T-helper 1 cell treated with Interleukin-12 subunit alpha and Interleukin-12 subunit beta and Interleukin-4 antibody, amounts not matched to agents 30 ng/mL and 1 ng/mL, for 36 hours (primary cell): ENCODE results near the gene TMEM132E. TPM values are rescaled to one million over a fixed set of nuclear protein-coding genes. Genes with fewer than 3 reads are reported as not detected.

ENCODE experiments used
- intact Hi-C: fragments of 100-400 bp; cut with micrococcal nuclease; formaldehyde crosslinking; loops from one replicate; pipeline ENCODE4 v1.15.1; 2024
- total RNA-seq: library from RNA; stranded (reverse); gene quantifications from 2 replicates; pipeline ENCODE4 v1.2.3, GENCODE V29; 2022

Gene TMEM132E
- total RNA-seq, 1 donor from 2014 or later: 0.07 TPM

DNA sequence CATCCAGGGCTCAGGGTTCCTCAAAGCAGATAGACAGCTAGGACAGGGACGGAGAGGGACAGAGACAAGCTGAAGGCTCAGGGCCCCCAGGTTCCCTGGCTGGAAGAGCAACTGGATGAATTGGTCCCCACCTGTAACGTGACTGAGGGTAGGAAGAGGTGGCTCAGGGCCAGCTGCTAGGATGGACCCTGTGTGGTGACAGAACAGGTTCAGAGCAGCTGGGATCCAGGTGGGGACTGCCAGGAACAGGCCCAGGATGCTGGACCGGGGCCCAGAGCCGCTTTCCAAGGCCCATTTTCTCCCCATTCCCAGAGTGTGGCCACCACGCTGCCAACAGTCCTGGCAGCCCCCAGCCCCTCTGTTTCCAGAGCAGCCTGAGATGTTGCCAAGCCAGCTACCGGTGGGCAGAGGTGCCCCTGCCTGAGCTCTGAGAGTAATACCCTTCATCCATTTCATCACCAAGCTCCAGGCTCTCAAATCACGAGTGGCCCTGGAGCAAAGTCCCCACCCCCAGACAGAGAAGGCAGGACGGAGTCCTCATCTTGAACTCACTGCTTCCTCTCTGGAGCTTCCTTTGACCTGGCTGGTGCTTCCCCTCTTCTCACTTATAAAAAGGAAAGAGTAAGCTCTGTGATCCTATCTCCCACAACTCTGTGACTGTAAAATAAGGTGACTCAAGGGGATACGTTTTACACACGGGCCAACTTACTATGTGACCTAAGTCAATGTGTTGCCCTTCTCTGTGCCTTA lies 79.6 kb downstream of the TMEM132E start:
- intact Hi-C loops: no loop called here

DNA sequence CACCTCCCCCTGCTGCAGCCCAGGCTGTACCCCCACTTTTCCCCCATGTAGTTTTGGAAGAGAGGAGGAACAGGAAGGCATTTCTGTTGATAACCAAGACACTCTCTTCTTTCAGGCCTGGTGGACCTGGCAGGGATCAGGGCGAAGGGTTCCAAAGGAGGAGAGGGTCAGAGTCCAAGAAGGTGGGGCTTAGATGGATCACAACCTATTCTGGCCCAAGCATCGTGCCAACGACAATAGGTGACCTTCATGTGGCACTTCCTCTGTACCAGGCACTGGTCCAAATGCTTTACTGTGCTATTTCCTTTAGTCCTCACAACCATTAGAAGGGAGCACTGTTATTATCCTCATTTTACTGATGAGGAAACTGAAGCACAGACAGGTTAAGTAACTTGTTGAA lies 84.3 kb downstream of the TMEM132E start:
- intact Hi-C loops: no loop called here

DNA sequence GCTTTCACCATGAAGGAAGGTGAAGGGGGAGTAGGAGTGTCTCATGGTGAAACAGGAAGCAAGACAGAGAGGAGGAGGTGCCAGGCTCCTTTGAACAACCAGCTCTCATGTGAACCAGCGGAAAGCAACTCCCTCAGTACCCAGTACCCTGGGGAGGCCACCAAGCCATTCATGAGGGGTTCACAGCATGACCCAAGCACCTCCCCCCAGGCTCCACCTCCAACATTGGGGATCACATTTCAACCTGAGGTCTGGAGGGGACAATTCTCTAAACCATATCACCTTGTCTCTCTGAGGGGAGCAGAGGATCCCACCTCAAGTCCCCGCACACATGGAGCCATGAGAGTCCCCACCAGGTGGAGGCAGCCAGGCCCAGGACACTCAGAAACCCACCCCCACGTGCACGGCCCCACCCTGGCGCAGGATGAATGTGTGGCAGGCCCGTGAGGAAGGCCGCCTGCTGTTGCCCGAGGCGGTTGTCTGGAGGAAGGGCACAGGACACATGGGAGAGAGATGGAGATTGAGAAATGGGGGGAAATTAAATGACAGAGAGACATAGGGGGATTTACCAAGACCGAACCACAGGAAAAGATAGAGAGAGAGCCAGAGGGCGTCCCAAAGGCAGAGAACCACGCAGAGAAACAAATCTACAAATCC lies 85.9 kb downstream of the TMEM132E start:
- intact Hi-C loops: no loop called here

DNA sequence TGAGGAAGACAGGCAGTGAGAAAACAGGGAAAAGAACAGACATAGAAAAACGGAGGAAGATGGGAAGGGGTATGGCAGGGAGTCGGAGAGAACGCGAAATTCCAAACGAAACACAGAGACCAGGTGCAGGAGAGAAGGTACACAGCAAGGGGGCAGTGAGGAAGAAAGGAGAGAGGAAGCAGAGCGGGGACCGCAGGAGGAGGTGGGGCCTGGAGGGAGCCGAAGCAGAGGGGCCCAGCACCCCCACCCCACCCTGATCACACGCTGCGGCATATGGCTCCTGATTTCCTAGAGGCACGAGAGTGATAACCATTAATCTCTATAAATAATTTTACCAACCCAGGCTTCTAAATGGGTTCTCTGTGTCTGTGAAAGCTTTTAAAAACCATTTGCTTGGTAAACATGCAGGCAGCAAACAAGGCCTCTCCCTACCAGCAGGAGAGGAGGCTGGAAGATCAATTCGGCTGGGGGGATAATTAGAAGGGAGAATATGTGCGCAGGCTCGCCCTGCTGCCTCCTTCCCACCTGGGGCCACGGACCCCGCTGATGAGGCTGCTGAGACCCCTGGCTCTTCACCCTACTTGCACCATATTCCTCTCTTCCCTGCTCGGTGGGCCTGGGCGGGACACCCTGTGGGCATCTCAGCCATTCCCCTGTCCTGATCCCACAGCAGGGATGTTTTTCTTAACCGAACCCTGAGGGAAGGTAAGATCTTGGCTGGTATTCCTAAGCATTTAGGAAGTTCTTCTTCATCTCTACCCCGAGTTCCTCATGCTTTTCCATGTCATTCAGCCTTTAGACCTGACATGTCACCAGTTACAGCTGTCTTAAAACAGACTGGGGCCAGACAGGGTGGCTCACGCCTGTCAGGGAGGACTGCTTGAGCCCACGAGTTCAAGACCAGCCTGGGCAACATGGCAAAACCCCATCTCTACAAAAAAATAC lies 86.7 kb downstream of the TMEM132E start:
- intact Hi-C loops: no loop called here

DNA sequence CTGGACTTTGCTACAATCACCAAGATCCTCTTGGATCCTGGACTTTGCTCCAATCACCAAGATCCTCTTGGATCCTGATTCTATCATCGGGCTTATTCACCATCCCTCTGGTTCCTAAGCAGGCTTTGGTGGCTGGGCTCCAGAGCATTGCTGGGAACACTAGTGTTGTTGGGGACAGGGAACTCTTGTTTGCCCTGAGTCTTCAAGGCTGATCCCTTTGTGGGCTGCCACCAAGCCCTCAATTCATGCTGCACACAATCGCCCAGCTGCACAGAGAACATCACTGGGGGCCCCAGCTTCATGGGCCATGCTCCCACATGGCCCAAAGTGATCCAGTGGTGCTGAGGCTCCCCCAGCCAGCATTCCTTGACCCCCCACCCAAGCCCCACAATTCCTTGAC lies 88.3 kb downstream of the TMEM132E start:
- intact Hi-C loops: no loop called here

DNA sequence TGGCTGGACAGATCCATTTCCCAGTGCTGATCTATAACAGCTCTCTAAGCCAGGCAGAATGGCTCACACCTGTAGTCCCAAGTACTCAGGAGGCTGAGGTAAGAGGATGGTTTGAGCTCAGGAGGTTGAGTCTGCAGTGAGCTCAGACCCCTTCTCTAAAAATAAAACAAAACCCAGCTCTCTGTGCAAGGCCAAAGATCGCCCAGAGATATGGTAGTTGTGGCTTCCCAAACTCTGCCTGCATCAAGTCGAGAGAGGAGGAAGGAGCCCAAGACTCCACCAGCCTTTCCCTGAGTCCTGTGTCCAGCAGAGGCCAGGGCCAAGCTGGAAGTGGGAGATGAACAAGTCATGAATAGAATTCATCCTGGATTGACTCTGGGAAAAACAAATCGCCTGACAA lies 88.8 kb downstream of the TMEM132E start:
- intact Hi-C loops: no loop called here

DNA sequence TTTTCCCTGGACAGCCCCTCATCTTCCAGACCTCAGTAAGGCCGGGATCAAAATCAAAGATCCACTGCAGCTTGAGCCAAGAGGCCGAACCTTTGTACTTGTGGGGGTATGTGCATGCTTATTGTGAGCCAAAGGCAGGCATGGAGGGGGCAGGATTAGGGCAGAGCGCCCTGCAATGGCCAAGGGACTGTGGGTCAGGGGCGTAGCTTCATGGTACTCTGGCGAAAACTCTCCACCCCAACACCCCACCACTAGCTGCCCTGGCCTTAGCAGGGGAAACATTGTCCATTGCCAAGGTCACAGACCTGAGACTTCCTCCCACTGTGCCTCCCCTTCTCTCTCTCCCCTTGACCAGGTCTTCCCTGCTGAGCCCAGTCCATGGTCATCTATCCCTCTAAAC lies 90.1 kb downstream of the TMEM132E start:
- intact Hi-C loops: no loop called here

DNA sequence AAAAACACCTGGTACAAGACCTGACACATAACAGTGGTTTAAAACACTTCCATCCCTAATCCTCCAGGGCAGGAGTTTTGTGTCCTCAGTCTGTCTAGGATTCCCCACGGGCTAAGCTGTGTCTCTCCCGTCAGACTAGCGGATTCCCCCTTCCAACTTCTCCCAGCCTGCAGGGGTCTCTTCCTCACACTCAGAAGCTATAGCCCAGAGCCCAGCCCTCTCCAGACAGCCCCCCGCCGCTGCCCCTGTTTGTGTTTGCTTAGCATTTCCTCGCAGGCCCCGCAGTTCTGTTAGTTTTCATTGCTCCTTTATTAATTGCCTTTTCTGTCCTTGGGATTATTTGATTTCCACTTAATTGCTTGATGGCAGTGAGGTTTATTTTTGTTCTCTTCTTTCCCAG lies 91.2 kb downstream of the TMEM132E start:
- intact Hi-C loops: no loop called here

DNA sequence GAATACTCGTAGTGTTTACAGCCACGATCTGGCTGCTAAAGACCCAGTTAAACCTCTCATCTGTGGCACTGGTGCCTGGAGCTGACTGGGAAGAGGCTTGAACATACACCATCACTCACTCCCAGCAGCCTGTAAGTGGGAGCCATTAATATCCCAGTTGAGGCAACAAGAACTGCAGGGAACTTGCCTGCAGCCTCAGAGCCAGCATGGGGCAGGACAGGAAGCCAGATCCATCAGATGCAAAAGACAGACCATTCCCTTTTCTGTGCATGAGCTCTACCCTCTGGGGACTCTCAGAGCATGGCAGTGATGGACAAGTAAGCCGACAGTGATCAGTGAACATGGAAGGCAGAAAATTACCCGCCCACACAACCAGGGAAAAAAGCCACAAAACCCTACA lies 91.8 kb downstream of the TMEM132E start:
- intact Hi-C loops: no loop called here

DNA sequence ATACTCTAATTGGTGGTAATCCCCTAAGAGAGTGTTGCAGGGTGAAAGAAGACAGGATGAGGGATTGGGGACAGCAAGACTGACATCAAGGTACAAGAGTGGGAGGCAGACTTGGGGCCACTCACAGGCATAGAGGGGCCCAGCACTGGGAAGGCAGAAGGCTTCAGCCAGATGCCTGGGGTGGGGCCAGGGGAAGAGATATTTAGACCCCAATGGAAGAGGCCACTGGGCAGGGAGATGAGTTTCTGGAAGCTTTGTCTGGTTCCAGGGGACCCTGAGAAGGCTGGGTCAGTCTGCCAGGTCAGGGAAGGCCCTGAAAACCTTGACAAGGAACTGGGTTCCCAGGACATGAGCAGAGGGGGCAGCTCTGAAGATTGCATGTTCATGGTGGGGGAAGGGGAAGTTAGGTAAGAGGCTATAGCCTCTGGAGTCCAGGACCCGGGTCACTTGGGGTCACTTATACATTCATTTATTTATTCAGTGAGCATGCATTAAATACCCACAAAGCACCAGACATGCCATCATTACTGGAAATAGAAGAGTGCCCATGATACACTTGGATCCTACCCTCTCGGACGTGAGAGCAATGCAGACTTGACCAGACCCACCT lies 92.9 kb downstream of the TMEM132E start:
- intact Hi-C loops: no loop called here

DNA sequence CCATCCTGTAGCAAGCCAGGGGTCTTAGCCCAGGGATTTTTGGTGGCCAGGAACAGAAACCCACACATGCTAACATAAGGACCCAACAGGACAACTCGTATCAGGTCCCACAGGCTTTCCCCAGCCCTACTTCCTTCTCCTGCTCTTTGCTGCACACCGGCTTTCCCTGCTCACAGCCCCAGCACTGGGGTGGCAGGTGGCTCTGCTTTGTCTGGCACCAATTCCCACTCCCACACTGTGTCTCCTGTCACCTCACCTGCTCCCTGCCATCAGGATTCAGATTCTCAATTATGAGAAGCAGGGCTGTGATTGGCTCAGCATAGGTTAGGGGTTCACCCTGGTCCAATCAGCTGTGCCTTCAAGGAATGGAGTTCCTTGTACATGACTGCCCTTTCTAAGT lies 94.1 kb downstream of the TMEM132E start:
- intact Hi-C loops: no loop called here

DNA sequence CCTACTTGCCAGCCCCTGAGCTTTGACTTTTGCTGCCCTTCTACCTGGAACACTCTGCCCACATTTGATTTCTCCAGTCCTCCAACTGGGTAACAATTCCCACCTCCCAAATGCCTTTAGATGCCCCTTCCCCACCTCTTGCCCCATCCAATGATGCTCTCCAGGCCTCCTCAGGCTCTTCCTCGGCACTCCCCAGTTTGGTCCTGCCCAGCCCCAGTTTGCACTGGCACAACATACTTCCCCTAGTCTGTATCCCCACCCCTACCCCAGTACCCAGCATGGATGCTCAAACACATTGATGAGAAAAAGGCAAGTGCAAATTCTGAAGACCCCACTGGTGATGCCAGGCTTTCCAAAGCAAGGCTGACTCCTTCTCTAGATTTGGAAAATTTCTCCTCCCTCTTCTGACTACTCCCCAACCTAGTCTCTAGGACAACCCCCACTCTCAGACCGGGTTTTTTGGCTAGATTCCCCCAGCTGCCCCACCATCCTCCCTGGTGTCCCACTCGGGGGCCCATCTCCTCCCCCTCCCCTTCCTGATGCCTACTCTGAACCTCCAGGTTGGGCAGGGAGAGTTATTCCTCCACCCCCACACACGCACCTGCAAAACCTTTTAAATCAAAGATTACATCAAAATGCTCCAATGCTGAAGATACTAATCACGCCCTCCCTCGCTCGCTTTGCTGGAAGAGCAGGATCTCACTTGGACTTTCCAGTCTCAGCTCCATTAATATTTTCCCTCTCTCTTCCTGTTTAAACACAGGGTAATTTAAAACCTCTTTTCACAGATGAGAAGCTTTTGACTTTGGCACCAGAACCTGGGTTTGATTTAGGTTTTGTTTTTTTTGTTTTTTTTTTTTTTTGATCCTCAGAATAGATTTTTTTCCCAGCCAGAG lies 94.9 kb downstream of the TMEM132E start:
- intact Hi-C loops: no loop called here

DNA sequence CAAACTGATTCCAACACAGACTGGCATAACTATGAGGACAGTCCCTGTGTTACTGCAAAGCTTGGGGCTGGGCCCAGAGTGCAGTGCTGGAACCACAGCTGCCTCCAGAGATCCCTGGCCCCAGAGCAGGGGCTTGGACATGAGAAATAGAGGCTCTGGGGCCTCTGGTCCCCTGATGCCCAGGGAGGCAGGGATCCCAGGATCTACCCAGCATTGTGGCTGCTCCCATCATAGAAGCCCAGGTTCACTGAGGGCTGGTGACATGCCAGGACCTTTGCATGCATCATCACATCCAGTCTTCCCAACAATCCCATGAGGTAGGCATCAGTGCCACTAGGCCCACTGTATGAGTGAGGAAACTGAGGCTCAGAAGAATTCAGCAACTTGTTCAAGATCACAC lies 95.8 kb downstream of the TMEM132E start:
- intact Hi-C loops: no loop called here

DNA sequence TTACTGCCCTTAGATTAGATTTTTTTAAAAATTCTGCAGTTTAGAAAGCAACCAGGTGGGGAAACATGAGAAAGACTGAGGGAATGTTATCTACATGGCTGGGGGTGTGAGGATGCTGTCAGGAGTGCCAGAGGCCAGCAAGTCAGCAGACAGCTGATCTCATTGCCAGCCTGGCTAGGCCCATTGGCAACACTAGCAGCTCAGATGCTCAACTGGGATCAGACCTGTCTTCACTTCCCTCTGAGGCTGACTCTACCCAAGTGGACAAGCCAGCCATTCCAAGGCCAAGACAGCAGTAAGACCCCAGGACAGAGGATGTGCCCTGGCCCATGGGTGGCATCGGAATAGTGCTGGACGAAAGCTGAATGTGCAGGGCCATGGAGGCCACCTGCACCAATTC lies 96.2 kb downstream of the TMEM132E start:
- intact Hi-C loops: no loop called here

DNA sequence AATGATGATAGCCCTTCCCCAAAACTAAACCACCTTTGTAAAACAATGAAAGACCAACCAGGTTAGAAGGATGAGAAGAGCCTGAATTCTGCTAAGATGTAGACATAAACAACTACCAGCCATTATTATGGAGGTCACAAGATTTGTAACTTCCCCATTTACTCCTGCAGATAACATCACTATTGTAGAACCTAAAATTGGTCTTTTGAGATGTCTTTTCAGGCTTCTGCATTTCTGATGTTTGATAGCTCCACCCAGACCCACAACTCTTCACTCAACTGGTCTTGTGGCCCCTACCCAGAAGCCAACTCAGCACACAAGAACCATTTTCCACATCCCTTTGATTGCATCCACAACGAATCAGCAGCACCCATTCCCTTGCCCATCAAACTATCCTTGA lies 100.8 kb downstream of the TMEM132E start:
- intact Hi-C loops: no loop called here

DNA sequence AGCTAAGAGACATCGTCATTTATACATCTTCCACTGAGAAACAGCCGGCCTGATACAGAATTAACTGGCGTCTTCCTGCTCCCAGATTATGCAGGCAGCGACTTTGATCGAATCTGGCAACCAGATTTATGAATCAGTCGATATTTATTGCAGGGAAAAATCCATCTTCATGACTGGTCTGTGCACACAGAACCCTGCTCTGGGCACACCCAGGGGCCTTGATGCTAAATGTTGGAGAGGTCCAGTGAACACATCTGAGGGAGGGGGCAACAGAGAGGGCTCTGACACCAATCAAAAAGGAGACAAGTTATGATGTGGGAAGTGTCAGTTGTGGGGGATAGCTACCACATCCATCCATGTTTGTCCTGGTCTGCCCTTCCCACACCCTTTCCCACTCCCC lies 102.9 kb downstream of the TMEM132E start:
- intact Hi-C loops: no loop called here

DNA sequence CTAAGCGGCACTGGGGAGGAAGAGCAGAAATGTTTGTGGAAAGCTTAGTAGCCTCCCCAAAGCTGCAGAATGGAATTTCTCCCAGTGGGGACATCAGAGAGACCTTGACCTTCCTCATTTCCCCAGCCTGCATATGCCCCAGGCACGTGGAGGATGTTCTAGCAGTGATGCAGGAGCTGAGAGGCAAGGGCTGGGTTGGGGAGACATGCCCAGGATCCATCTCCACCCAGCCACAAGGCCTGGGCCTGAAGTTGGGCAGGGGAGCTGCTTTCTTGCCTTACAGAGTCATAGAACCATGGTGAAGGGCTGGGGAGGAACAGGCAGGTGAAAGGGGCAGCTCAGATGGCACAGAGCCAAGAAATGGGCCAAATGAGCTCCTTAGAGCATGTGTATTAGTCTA lies 104.0 kb downstream of the TMEM132E start:
- intact Hi-C loops: no loop called here
